GM23248 (cell line): ENCODE results near the gene NAT8L.

ENCODE experiments used
- EZH2 ChIP-seq: fragments of 200-600 bp; sonication (generic); IDR thresholded peaks from 2 replicates; pipeline ENCODE4 v1.6.1; 2018; ENCODE audit warnings: antibody characterized with exemption, mild to moderate bottlenecking; ENCODE audit not compliant: insufficient read depth, poor library complexity, severe bottlenecking
- EZH2phosphoT487 ChIP-seq: fragments of 200-600 bp; sonication (generic); IDR thresholded peaks from 2 replicates; pipeline ENCODE4 v1.6.1; 2018; ENCODE audit warnings: antibody characterized with exemption, moderate library complexity, mild to moderate bottlenecking, low read depth; ENCODE audit not compliant: insufficient read depth

- TF ChIP-seq EZH2phosphoT487 (no peak), EZH2 (no peak)
Observed at GRCh38 chr4:2062808-2063524, 3.8 kb downstream of the NAT8L start.
